SJSA1 (cell line): ENCODE data around the gene DRD3. TPM values are rescaled to one million over a fixed set of nuclear protein-coding genes. Genes with fewer than 3 reads are reported as not detected.

ENCODE experiments used
- DNase-seq, 2 experiments: peaks; one replicate each; pipeline ENCODE4 v3.0.0-alpha.2; 2015 to 2020; ENCODE audit warnings: low spot score in 2 of 2, low read depth in 1 of 2
- H3K27ac ChIP-seq: fragments of 250-450 bp; sonication (Bioruptor Pico); 2 replicates; pipeline ENCODE4 v1.5.1; 2020; ENCODE audit warnings: mild to moderate bottlenecking, moderate library complexity
- H3K27me3 ChIP-seq: fragments of 250-450 bp; sonication (Bioruptor Pico); replicated peaks from 2 replicates; pipeline ENCODE4 v1.5.1; 2020; ENCODE audit warnings: mild to moderate bottlenecking, moderate library complexity
- H3K36me3 ChIP-seq: fragments of 250-450 bp; sonication (Bioruptor Pico); 2 replicates; pipeline ENCODE4 v1.5.1; 2020; ENCODE audit warnings: mild to moderate bottlenecking
- H3K4me1 ChIP-seq: fragments of 250-450 bp; sonication (Bioruptor Pico); replicated peaks from 2 replicates; pipeline ENCODE4 v1.6.1; 2021; ENCODE audit warnings: mild to moderate bottlenecking
- H3K4me3 ChIP-seq: fragments of 250-450 bp; sonication (Bioruptor Pico); 2 replicates; pipeline ENCODE4 v1.5.1; 2020; ENCODE audit warnings: mild to moderate bottlenecking
- H3K9me3 ChIP-seq: fragments of 250-450 bp; sonication (Bioruptor Pico); replicated peaks from 2 replicates; pipeline ENCODE4 v1.5.1; 2020; ENCODE audit warnings: mild to moderate bottlenecking
- total RNA-seq: library from RNA; depleted of rRNA; stranded (reverse); fragments of >200 nt; shearing (Covaris generic); gene quantifications from 2 replicates; pipeline ENCODE4 v1.2.3, GENCODE V29; 2014

Gene DRD3
- total RNA-seq, 1 experiment from 2014 or later, result not detected

GRCh38 chr3:114101101-114101500, 77.8 kb downstream of the DRD3 start:
- Histone ChIP-seq H3K4me3 (no peak overlapping the region), H3K9me3 (no peaks in the 10 kb centered on the region), H3K27me3 (no peaks in the 10 kb centered on the region), H3K27ac (no peak overlapping the region), H3K36me3 (no peaks in the 10 kb centered on the region), H3K4me1 (no peaks in the 10 kb centered on the region)
- DNase-seq, result no peak

- no peak for DNase-seq
- Histone ChIP-seq H3K27me3 (no peaks in the 10 kb centered on the region), H3K27ac (no peak overlapping the region), H3K4me3 (no peak overlapping the region), H3K9me3 (no peaks in the 10 kb centered on the region), H3K36me3 (no peaks in the 10 kb centered on the region), H3K4me1 (no peaks in the 10 kb centered on the region)
Observed at GRCh38 chr3:114095796-114096195, 83.1 kb downstream of the DRD3 start.

- Histone ChIP-seq H3K27ac (no peak overlapping the region), H3K4me3 (no peak overlapping the region), H3K4me1 (no peaks in the 10 kb centered on the region), H3K36me3 (no peaks in the 10 kb centered on the region), H3K9me3 (no peaks in the 10 kb centered on the region), H3K27me3 (no peaks in the 10 kb centered on the region)
- DNase-seq, result peak; percentile 14 to 45
Observed at GRCh38 chr3:114093596-114093995, 85.3 kb downstream of the DRD3 start.

- no peak overlapping the region for H3K4me3 ChIP-seq
- H3K9me3 ChIP-seq, result no peaks in the 10 kb centered on the region
- H3K36me3 ChIP-seq, result no peaks in the 10 kb centered on the region; the same call in 1 of the 2 replicates
- H3K27ac ChIP-seq, result no peak overlapping the region
- no peaks in the 10 kb centered on the region for H3K27me3 ChIP-seq
- H3K4me1 ChIP-seq, result no peaks in the 10 kb centered on the region
- DNase-seq, result no peak
Observed at GRCh38 chr3:114093016-114093380, 85.9 kb downstream of the DRD3 start.

- Histone ChIP-seq H3K4me3 (no peak overlapping the region), H3K27ac (no peak overlapping the region), H3K36me3 (peaks cover 3% of the 10 kb centered on the region; the same call in 1 of the 2 replicates), H3K9me3 (no peaks in the 10 kb centered on the region), H3K27me3 (no peaks in the 10 kb centered on the region), H3K4me1 (no peaks in the 10 kb centered on the region)
- DNase-seq, result no peak
Observed at GRCh38 chr3:114092151-114093015, 86.5 kb downstream of the DRD3 start.

GRCh38 chr3:114089675-114090074, 89.2 kb downstream of the DRD3 start:
- H3K4me3 ChIP-seq, result no peak overlapping the region
- no peaks in the 10 kb centered on the region for H3K9me3 ChIP-seq
- DNase-seq, result no peak
- H3K27me3 ChIP-seq, result no peaks in the 10 kb centered on the region
- peaks cover 25% of the 10 kb centered on the region for H3K36me3 ChIP-seq
- H3K27ac ChIP-seq, result no peak overlapping the region
- no peaks in the 10 kb centered on the region for H3K4me1 ChIP-seq

- Histone ChIP-seq H3K4me3 (no peak overlapping the region), H3K9me3 (no peaks in the 10 kb centered on the region), H3K27ac (no peak overlapping the region), H3K4me1 (no peaks in the 10 kb centered on the region), H3K36me3 (peaks cover 29% of the 10 kb centered on the region), H3K27me3 (no peaks in the 10 kb centered on the region)
- no peak for DNase-seq
Observed at GRCh38 chr3:114086356-114086755, 92.5 kb downstream of the DRD3 start.

GRCh38 chr3:114083112-114083511, 95.7 kb downstream of the DRD3 start:
- Histone ChIP-seq H3K9me3 (no peaks in the 10 kb centered on the region), H3K27ac (no peak overlapping the region), H3K27me3 (no peaks in the 10 kb centered on the region), H3K36me3 (peaks cover 47% of the 10 kb centered on the region), H3K4me3 (no peak overlapping the region), H3K4me1 (no peaks in the 10 kb centered on the region)
- no peak for DNase-seq

- H3K9me3 ChIP-seq, result no peaks in the 10 kb centered on the region
- no peak for DNase-seq
- H3K27ac ChIP-seq, result no peak overlapping the region
- no peaks in the 10 kb centered on the region for H3K4me1 ChIP-seq
- peaks cover 50% of the 10 kb centered on the region for H3K36me3 ChIP-seq
- no peak overlapping the region for H3K4me3 ChIP-seq
- H3K27me3 ChIP-seq, result no peaks in the 10 kb centered on the region
Observed at GRCh38 chr3:114081037-114081436, 97.8 kb downstream of the DRD3 start.

GRCh38 chr3:114080201-114080600, 98.7 kb downstream of the DRD3 start:
- Histone ChIP-seq H3K4me1 (no peaks in the 10 kb centered on the region), H3K27me3 (no peaks in the 10 kb centered on the region), H3K36me3 (peaks cover 47% of the 10 kb centered on the region), H3K9me3 (no peaks in the 10 kb centered on the region), H3K27ac (no peak overlapping the region), H3K4me3 (no peak overlapping the region)
- DNase-seq, result no peak

GRCh38 chr3:114079761-114080160, 99.1 kb downstream of the DRD3 start:
- Histone ChIP-seq H3K27ac (no peak overlapping the region), H3K4me1 (no peaks in the 10 kb centered on the region), H3K9me3 (no peaks in the 10 kb centered on the region), H3K36me3 (peaks cover 45% of the 10 kb centered on the region), H3K27me3 (no peaks in the 10 kb centered on the region), H3K4me3 (no peak overlapping the region)
- no peak for DNase-seq

- no peaks in the 10 kb centered on the region for H3K9me3 ChIP-seq
- no peak overlapping the region for H3K4me3 ChIP-seq
- no peak for DNase-seq
- H3K27me3 ChIP-seq, result no peaks in the 10 kb centered on the region
- H3K27ac ChIP-seq, result no peak overlapping the region
- peaks cover 54% of the 10 kb centered on the region for H3K36me3 ChIP-seq
- H3K4me1 ChIP-seq, result no peaks in the 10 kb centered on the region
Observed at GRCh38 chr3:114078126-114078525, 100.7 kb downstream of the DRD3 start.
